HS-5 (cell line): Measurements from ENCODE around the gene NFAT5.
A peak's percentile ranks its signal among the peaks of the same experiment; 100 is the strongest.
"Not testable (repeated sequence)": the region's sequence is repeated elsewhere in the genome, so short reads cannot be mapped to it uniquely, and the experiment has no call there.

Experiments used
- DNase-seq: peaks from one replicate; pipeline ENCODE4 v3.0.0-alpha.2; 2012; ENCODE audit warnings: low read depth

The NFAT5 gene

GRCh38 chr16:69596801-69597200 lies 31.0 kb downstream of the NFAT5 start:
- no peak for DNase-seq

GRCh38 chr16:69598045-69598444 lies 32.3 kb downstream of the NFAT5 start:
- no peak for DNase-seq

GRCh38 chr16:69599731-69600130 lies 34.0 kb downstream of the NFAT5 start:
- no peak for DNase-seq

GRCh38 chr16:69600202-69600601 lies 34.4 kb downstream of the NFAT5 start:
- no peak for DNase-seq

GRCh38 chr16:69601250-69601649 lies 35.5 kb downstream of the NFAT5 start:
- DNase-seq, result no peak

GRCh38 chr16:69606985-69607384 lies 41.2 kb downstream of the NFAT5 start:
- DNase-seq, result no peak

DNA sequence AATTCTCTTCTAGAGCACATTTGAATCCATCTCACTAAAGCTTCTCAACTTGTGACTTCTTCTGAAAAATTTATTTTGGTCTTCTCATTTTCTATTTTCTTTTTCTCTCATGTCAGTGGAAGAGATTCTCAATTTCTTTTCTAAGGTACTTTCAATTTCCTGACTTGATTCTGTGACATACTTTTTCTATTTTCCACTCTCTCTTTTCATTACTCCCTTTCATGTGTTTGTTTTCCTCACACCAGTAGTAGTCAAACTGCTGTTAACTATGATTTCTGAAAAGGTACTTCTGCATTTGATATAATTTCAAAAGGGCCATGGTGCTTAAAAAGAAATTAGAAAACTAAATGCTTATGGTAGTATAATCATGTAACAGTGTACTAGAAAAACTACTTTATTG lies 41.9 kb downstream of the NFAT5 start:
- DNase-seq, result no peak

GRCh38 chr16:69610356-69610755 lies 44.6 kb downstream of the NFAT5 start:
- no peak for DNase-seq

DNA sequence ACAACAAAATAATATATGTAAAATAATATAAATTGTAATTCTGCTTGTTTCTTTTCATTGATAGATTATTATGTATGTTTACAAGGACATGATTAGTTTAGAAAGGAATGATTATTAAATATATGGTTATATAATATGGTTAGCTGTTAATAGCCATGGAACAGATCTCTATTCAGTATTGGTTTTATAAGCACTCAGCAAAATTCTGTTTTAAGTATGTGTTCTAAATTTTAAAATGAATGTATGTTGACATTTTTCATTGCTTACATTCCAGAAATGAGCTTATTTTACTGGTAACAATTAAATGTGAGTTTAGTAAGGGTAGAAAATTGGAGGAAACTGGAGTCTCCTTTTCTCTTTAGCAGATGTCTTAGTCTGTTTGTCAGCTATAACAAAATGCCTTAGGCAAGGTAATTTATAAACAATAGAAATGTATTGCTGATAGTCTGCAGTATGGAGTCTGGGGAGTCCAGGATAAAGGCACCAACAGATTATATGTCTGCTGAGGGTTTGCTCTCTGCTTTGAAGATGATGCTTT lies 45.4 kb downstream of the NFAT5 start:
- no peak for DNase-seq

GRCh38 chr16:69613378-69614154 lies 47.8 kb downstream of the NFAT5 start:
- DNase-seq, result no peak

GRCh38 chr16:69615528-69615927 lies 49.8 kb downstream of the NFAT5 start:
- no peak for DNase-seq

GRCh38 chr16:69616082-69616481 lies 50.3 kb downstream of the NFAT5 start:
- no peak for DNase-seq

GRCh38 chr16:69618307-69618706 lies 52.5 kb downstream of the NFAT5 start:
- no peak for DNase-seq

GRCh38 chr16:69618721-69619120 lies 53.0 kb downstream of the NFAT5 start:
- no peak for DNase-seq

GRCh38 chr16:69619514-69619913 lies 53.7 kb downstream of the NFAT5 start:
- DNase-seq, result no peak

DNA sequence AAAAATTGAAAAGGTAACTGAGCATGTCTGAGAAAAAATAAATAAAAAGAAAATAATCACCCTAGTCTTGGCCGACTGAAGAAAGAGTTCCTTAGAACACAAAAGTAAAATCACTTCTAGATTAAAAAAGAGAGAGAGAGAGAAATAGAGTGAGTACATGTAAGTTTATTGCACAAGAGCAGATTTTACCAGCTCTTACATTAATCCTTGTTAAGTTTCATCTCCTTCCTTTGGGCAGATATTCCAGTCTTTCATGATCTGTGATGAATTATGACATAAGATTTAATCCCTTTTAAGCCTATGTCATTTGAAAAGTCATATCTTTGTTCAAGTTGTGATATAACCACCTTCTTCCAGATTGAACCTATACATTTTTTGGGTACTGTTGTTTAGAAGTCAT lies 54.8 kb downstream of the NFAT5 start:
- no peak for DNase-seq

GRCh38 chr16:69621225-69621624 lies 55.5 kb downstream of the NFAT5 start:
- no peak for DNase-seq

DNA sequence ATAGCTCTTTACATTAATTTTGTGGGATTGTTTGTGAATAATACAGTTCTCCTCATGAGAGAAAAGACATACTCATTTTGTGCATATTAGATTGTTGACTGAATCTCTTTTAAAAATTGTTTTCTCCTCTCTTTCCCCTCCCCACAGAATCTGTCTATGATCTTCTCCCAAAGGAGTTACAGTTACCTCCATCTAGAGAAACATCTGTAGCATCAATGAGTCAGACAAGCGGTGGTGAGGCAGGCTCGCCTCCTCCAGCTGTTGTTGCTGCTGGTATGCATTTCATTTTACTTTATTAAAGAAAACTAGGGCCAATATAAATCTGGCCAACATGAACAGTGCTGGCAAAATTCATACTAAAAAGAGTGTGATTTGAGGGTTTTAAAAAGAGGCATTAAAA lies 60.5 kb downstream of the NFAT5 start:
- DNase-seq, result peak; percentile 9

GRCh38 chr16:69632828-69633227 lies 67.1 kb downstream of the NFAT5 start:
- no peak for DNase-seq

DNA sequence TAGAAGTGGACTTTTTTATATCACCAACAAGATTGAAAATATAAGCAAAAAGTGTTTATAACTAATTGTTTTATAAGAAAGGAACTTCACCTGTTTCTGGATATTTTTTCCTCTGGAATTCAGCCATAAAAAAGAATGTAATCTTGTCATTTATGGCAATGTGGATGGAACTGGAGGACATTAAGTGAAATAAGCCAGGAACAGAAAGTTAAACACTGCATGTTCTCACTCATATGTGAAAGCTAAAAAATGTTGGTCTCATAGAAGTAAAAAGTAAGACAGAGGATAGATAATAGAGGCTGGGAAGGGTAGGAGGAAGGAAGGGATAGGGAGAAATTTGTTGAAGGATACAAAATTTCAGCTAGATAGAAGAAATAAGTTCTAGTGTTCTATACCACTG lies 67.6 kb downstream of the NFAT5 start:
- no peak for DNase-seq

- not testable (repeated sequence) for DNase-seq
Measured at GRCh38 chr16:69636563-69637146, 70.9 kb downstream of the NFAT5 start.

DNA sequence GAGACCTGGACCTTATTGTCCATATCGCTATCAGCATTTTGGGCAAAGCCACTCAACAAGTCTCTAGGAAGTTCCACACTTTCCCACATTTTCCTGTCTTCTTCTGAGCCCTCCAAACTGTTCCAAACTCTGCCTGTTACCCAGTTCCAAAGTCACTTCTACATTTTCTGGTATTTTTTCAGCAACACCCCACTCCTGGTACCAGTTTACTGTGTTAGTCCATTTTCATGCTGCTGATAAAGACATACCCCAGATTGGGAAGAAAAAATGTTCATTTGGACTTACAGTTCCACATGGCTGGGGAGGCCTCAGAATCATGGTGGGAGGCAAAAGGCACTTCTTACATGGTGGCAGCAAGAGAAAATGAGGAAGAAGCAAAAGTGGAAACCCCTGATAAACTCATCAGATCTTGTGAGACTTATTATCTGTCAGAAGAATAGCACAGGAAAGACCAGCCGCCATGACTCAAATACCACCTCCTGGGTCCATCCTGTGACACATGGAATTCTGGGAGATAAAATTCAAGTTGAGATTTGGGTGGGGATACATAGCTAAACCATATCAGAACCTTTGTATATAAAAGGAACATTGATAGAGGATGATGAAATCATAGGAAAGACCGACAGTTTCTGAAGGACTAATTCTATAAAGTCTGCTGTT lies 71.6 kb downstream of the NFAT5 start:
- DNase-seq, result not testable (repeated sequence)

- DNase-seq, result not testable (repeated sequence)
Measured at GRCh38 chr16:69643997-69644396, 78.2 kb downstream of the NFAT5 start.
